Neural progenitor cell (in vitro differentiated cells): ENCODE results near the gene ANGPTL7.

Experiments used
- EZH2 ChIP-seq: fragments of 200-600 bp; sonication (generic); IDR thresholded peaks from 2 replicates; pipeline ENCODE4 v1.6.1; 2017; ENCODE audit warnings: antibody characterized with exemption, mild to moderate bottlenecking, moderate library complexity
- EZH2phosphoT487 ChIP-seq: fragments of 200-600 bp; sonication (generic); IDR thresholded peaks from 2 replicates; pipeline ENCODE4 v1.6.1; 2017; ENCODE audit warnings: antibody characterized with exemption
- TF ChIP-seq, protein P1 (sequence below): fragments of 200-600 bp; sonication (generic); IDR thresholded peaks from 2 replicates; pipeline ENCODE4 v1.5.1; 2017; ENCODE audit warnings: antibody characterized with exemption, mild to moderate bottlenecking

DNA sequence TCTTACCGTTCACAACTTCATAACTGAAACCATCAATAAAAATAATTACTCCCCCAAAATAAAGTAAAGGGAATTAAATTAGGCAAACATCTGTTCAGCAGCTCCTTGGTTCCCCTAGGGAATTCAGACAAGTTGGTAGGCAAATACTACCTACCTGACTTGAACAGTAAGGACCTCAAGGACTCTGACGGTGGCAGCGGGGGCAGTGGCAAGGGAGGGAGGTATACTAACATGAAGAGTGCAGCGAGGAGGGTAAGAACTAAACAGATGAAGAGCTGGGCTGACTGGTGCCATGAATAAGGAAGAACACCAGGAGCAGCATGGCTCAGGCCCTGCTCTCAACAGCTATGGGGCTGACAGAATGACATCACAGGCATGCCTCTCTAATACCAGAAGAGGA lies 40.0 kb downstream of the ANGPTL7 start:
- TF ChIP-seq, protein P1, sequence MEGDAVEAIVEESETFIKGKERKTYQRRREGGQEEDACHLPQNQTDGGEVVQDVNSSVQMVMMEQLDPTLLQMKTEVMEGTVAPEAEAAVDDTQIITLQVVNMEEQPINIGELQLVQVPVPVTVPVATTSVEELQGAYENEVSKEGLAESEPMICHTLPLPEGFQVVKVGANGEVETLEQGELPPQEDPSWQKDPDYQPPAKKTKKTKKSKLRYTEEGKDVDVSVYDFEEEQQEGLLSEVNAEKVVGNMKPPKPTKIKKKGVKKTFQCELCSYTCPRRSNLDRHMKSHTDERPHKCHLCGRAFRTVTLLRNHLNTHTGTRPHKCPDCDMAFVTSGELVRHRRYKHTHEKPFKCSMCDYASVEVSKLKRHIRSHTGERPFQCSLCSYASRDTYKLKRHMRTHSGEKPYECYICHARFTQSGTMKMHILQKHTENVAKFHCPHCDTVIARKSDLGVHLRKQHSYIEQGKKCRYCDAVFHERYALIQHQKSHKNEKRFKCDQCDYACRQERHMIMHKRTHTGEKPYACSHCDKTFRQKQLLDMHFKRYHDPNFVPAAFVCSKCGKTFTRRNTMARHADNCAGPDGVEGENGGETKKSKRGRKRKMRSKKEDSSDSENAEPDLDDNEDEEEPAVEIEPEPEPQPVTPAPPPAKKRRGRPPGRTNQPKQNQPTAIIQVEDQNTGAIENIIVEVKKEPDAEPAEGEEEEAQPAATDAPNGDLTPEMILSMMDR: no peak
- TF ChIP-seq EZH2phosphoT487 (no peak), EZH2 (no peak)
